Measurements from ENCODE around the gene MAPKAPK2.

- TF ChIP-seq CTCF (IDR thresholded peaks at IDR 0.05) (no peak), POLR2A (IDR thresholded peaks at IDR 0.05) (no peak), POLR2AphosphoS5 (IDR thresholded peaks at IDR 0.05; ENCODE audit: insufficient read depth in 1 of 2, low read depth in 1 of 2) (no peak)
These were observed 29.9 kb upstream of the MAPKAPK2 start for GRCh38 chr1:206654828-206655227.
